Hippocampal formation (tissue), 2 donors: Measurements from ENCODE around the gene LY6G5C.
A peak's percentile ranks its signal among the peaks of the same experiment; 100 is the strongest.

ENCODE experiments used
- DNase-seq, 2 donors: peaks; one replicate each; lab custom pipeline; 2025; lab: John Stamatoyannopoulos, UW

Gene LY6G5C

GRCh38 chr6:31691078-31691463, 10.2 kb upstream of the LY6G5C start:
- no peak for DNase-seq

GRCh38 chr6:31690231-31691077, 9.6 kb upstream of the LY6G5C start:
- DNase-seq: no peak

- no peak for DNase-seq
Observed at GRCh38 chr6:31689249-31690110, 8.6 kb upstream of the LY6G5C start.

- DNase-seq: no peak
Observed at GRCh38 chr6:31687860-31688693, 7.2 kb upstream of the LY6G5C start.

- no peak for DNase-seq
Observed at GRCh38 chr6:31687321-31687720, 6.5 kb upstream of the LY6G5C start.

- DNase-seq: no peak
Observed at GRCh38 chr6:31686483-31686882, 5.6 kb upstream of the LY6G5C start.

- DNase-seq: no peak
Observed at GRCh38 chr6:31683591-31683990, 2.7 kb upstream of the LY6G5C start.

GRCh38 chr6:31681135-31681671, 336 bp upstream of the LY6G5C start:
- peak in 1 of 2 donors; percentile 23 for DNase-seq

- no peak for DNase-seq
Observed at GRCh38 chr6:31677955-31678354, 2.9 kb downstream of the LY6G5C start.

GRCh38 chr6:31676904-31677303, 4.0 kb downstream of the LY6G5C start:
- DNase-seq: no peak

- no peak for DNase-seq
Observed at GRCh38 chr6:31676322-31676903, 4.5 kb downstream of the LY6G5C start.

- no peak for DNase-seq
Observed at GRCh38 chr6:31669676-31670075, 11.2 kb downstream of the LY6G5C start, which contains the start of gene LY6G5B. LY6G5B (plus strand) TSS chr6:31669976; CDS start chr6:31670951, 975 bp downstream.

GRCh38 chr6:31666337-31666965, 14.4 kb downstream of the LY6G5C start:
- no peak for DNase-seq

GRCh38 chr6:31665501-31666336, 15.1 kb downstream of the LY6G5C start, which contains the start of gene CSNK2B:
CSNK2B (plus strand) TSS chr6:31666080; CDS start chr6:31666832, 752 bp downstream.
- DNase-seq: peak; percentile 98

GRCh38 chr6:31664790-31665500, 15.9 kb downstream of the LY6G5C start, which contains the start of gene GPANK1:
GPANK1 (minus strand) TSS chr6:31664997; CDS start chr6:31664478, 519 bp downstream.
- peak; percentile 83 to 93 for DNase-seq

GRCh38 chr6:31663961-31664789, 16.7 kb downstream of the LY6G5C start:
- no peak for DNase-seq

- DNase-seq: no peak
Observed at GRCh38 chr6:31663126-31663960, 17.5 kb downstream of the LY6G5C start.
